ENCODE results near the gene DOK5. TPM values are rescaled to one million over a fixed set of nuclear protein-coding genes. Genes with fewer than 3 reads are reported as not detected.

The DOK5 gene
- total and polyA plus RNA-seq, 10 of the 15 experiments (the other 5 are each of a cell fraction or from before 2014, with no cell fraction given): 0.03 TPM; not detected in 9

DNA sequence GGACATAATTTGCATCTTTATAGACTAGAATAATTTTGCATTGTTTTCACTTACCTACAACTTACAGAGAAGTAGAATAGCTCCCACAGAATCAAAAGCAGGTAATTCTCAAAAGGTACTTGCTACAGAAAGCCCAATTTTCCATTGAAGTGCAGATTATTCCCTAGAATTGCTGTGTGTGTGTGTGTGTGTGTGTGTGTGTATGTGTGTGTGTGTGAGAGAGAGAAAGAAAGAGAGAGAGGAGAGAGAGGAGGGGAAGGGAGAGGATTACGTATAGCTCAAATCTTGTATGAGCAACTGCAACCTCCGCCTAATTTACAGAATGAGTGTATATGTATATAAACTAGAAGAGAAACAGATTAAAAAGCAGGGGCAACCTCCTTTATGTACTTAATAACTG, 68.0 kb downstream of the DOK5 start (continued):
- TF ChIP-seq SREBF1 (IDR thresholded peaks at IDR 0.05; ENCODE audit: low read length) (no peak), STAT1 (conservative IDR thresholded peaks at IDR 0.05) (no peak), ZNF622 (IDR thresholded peaks at IDR 0.05) (no peak), CHD2 (IDR thresholded peaks at IDR 0.05; ENCODE audit: borderline replicate concordance, low read depth, low read length) (no peak), CHD1 (IDR thresholded peaks at IDR 0.05; ENCODE audit: low read depth, low read length) (no peak), ZSCAN29 (IDR thresholded peaks at IDR 0.05) (no peak), BCL11A (IDR thresholded peaks at IDR 0.05; ENCODE audit: low read depth, low read length) (no peak)
- TF ChIP-seq, protein P1, sequence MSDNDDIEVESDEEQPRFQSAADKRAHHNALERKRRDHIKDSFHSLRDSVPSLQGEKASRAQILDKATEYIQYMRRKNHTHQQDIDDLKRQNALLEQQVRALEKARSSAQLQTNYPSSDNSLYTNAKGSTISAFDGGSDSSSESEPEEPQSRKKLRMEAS (IDR thresholded peaks at IDR 0.05; ENCODE audit: low read depth, low read length): no peak
- TF ChIP-seq, protein P2, sequence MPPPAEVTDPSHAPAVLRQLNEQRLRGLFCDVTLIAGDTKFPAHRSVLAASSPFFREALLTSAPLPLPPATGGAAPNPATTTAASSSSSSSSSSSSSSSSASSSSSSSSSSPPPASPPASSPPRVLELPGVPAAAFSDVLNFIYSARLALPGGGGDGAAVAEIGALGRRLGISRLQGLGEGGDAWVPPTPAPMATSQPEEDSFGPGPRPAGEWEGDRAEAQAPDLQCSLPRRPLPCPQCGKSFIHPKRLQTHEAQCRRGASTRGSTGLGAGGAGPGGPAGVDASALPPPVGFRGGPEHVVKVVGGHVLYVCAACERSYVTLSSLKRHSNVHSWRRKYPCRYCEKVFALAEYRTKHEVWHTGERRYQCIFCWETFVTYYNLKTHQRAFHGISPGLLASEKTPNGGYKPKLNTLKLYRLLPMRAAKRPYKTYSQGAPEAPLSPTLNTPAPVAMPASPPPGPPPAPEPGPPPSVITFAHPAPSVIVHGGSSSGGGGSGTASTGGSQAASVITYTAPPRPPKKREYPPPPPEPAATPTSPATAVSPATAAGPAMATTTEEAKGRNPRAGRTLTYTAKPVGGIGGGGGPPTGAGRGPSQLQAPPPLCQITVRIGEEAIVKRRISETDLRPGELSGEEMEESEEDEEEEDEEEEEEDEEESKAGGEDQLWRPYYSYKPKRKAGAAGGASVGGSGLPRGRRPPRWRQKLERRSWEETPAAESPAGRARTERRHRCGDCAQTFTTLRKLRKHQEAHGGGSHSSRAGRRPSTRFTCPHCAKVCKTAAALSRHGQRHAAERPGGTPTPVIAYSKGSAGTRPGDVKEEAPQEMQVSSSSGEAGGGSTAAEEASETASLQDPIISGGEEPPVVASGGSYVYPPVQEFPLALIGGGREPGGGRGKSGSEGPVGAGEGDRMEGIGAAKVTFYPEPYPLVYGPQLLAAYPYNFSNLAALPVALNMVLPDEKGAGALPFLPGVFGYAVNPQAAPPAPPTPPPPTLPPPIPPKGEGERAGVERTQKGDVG (CRISPR knock-in tag; IDR thresholded peaks at IDR 0.05): no peak

DNA sequence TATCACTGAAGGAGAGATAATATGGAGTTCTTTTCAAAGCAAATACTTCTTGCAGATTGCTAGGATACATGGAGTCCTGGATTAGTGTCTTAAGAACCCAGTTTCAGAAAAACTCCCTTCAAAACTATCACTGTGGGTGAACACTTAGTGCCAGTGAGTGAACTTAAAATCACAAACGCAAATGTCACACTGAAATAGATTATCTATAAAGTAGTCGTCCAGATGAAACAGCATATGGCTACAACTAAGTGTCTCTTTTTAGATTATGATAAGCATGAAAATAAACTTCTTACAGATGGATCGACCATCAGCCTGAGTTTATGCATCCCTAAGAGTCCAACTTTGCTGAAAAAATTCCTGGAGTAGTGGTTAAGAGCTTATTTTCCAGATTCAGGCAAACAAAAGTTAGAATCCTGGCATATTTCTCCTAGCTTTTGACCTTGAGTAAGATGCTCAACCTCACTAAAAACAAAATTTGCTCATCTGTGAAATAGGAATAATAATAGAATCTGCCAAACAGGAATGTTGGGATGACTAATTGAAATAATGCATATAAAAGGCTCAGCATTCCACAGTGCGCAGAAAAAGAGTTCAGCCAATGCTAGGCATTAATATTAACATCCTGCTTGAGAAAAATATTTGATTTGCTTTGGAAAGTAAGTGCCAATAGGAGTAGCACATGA, 70.4 kb downstream of the DOK5 start:
- no peak overlapping the region for H3K9ac ChIP-seq (ENCODE audit: control insufficient read depth, insufficient read depth, low read length)
- H3K4me1 ChIP-seq (ENCODE audit: control insufficient read depth, insufficient read depth, low read length): no peaks in the 10 kb centered on the region
- no peak for TF ChIP-seq SP1 (IDR thresholded peaks at IDR 0.05; ENCODE audit: low read depth, low read length)
- FAIRE-seq: no peak
- H4K20me1 ChIP-seq (ENCODE audit: control insufficient read depth, insufficient read depth): no peaks in the 10 kb centered on the region
- DNase-seq (ENCODE audit: low read depth, low spot score): no peak
- in situ Hi-C loops (cut with MboI): no loop called here
- H3K27me3 ChIP-seq (replicated peaks in 1 of 2; ENCODE audit: control insufficient read depth in 2 of 2, insufficient read depth in 2 of 2, low read length in 1 of 2): no peaks in the 10 kb centered on the region
- RAD21 ChIA-PET (ENCODE audit: unreplicated experiment): no interaction called here
- no peak overlapping the region for H3K27ac ChIP-seq (ENCODE audit: control insufficient read depth, insufficient read depth)
- ATAC-seq: no peak
- WGBS (ENCODE audit: insufficient coverage, insufficient replicate concordance, low lambda C conversion rate, missing lambda C conversion rate): 42% methylated on average over 4 of the region's 4 CpGs
- H3K79me2 ChIP-seq (ENCODE audit: control insufficient read depth, insufficient read depth, low read length): no peaks in the 10 kb centered on the region
- SMC1A ChIA-PET (ENCODE audit: uncharacterized antibody, unreplicated experiment): no interaction called here
- POLR2A ChIA-PET: no interaction called here
- H3K9me3 ChIP-seq (replicated peaks; ENCODE audit: control insufficient read depth, insufficient read depth, low read length): no peaks in the 10 kb centered on the region
- no TSS peak for BruUV-seq (replicated peaks)
- intact Hi-C loops (cut with micrococcal nuclease; ENCODE audit: unreplicated experiment): no loop called here
- H3K36me3 ChIP-seq (ENCODE audit: control insufficient read depth in 2 of 2, insufficient read depth in 2 of 2, low read length in 1 of 2): no peaks in the 10 kb centered on the region
- CTCF ChIA-PET: no interaction called here
- no peak overlapping the region for H3K4me2 ChIP-seq (ENCODE audit: control insufficient read depth, insufficient read depth)
- H2AFZ ChIP-seq (ENCODE audit: control insufficient read depth, low read depth, low read length): no peak overlapping the region
- no peak overlapping the region for H3K4me3 ChIP-seq
